NCI-H146 (cell line): ENCODE data around the gene NR2F6.
"Not testable (repeated sequence)": the region's sequence is repeated elsewhere in the genome, so short reads cannot be mapped to it uniquely, and the experiment has no call there.

Source experiments
- DNase-seq: peaks from one replicate; lab custom pipeline; 2025; lab: John Stamatoyannopoulos, UW

The NR2F6 gene

GRCh38 chr19:17210296-17210695 lies 35.4 kb downstream of the NR2F6 start:
- no peak for DNase-seq

- peak; percentile 46 for DNase-seq
These were observed 36.3 kb downstream of the NR2F6 start for GRCh38 chr19:17209126-17210036.

- no peak for DNase-seq
These were observed 38.8 kb downstream of the NR2F6 start for GRCh38 chr19:17206736-17207581.

- DNase-seq: peak; percentile 55
These were observed 40.2 kb downstream of the NR2F6 start for GRCh38 chr19:17205237-17206140.

GRCh38 chr19:17202713-17203112 lies 43.0 kb downstream of the NR2F6 start:
- no peak for DNase-seq

GRCh38 chr19:17202249-17202648 lies 43.5 kb downstream of the NR2F6 start:
- no peak for DNase-seq

GRCh38 chr19:17200408-17201079 lies 45.2 kb downstream of the NR2F6 start:
- no peak for DNase-seq

GRCh38 chr19:17197666-17198065 lies 48.1 kb downstream of the NR2F6 start:
- no peak for DNase-seq

- no peak for DNase-seq
These were observed 49.1 kb downstream of the NR2F6 start for GRCh38 chr19:17196610-17197009.

- no peak for DNase-seq
These were observed 50.6 kb downstream of the NR2F6 start for GRCh38 chr19:17195106-17195505.

GRCh38 chr19:17194608-17195007 lies 51.1 kb downstream of the NR2F6 start:
- no peak for DNase-seq

GRCh38 chr19:17192751-17193150 lies 53.0 kb downstream of the NR2F6 start:
- no peak for DNase-seq

GRCh38 chr19:17191736-17192135 lies 54.0 kb downstream of the NR2F6 start:
- not testable (repeated sequence) for DNase-seq

- no peak for DNase-seq
These were observed 60.1 kb downstream of the NR2F6 start for GRCh38 chr19:17185590-17185989.

- DNase-seq: no peak
These were observed 61.3 kb downstream of the NR2F6 start for GRCh38 chr19:17184371-17184841.

GRCh38 chr19:17183858-17184321 lies 61.8 kb downstream of the NR2F6 start:
- DNase-seq: no peak

GRCh38 chr19:17183271-17183761 lies 62.4 kb downstream of the NR2F6 start:
- no peak for DNase-seq
